ENCODE results near the gene S100B.

DNA sequence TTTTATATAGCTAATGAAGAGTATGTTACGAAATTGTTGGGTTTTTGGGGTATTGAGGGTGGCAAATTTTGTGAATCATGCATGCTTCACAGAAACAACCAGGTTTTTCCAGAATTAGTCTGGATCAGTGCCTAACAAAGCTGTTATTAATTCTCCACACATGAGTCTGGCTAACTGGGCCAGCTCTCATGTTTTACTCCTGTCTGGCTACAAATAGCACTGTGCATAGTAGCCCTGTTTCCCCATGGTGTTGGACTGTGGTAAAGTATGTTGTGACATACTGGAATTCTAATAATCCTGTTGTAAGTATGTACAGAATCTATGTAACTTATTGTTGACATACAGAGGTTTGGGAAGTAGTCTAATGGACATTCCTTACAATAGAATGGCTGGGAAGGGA is 35.8 kb downstream of the S100B start:
- no peak for TF ChIP-seq POLR2A (IDR thresholded peaks at IDR 0.05)
- TF ChIP-seq CTCF (IDR thresholded peaks at IDR 0.05): no peak
